ENCODE results near the gene PAX3. TPM values are rescaled to one million over a fixed set of nuclear protein-coding genes. Genes with fewer than 3 reads are reported as not detected.

PAX3 gene
- total and polyA plus RNA-seq, 9 of the 15 experiments (the other 6 are each of a cell fraction or from before 2014, with no cell fraction given), result not detected

DNA sequence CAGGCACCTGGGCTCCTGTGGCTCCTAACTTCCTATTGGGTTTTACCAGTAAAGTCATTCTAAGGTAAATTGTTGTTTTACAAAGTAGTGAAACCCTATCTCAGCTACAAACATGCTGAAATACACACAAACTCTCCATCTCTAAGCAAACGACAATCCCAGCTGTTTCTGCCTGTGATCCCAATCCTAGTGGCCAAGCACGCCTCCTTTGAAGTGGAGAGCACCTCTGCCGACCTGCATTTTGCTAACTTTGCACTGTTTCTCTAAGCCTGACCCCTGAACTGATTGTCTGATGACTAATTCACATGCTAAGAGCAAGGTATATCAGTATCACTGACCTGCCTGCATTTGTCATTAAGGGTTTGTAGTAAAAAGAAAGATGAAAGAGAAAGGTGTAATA is 124.3 kb downstream of the PAX3 start (continued):
- TF ChIP-seq MEF2D (tag; conservative IDR thresholded peaks at IDR 0.05; ENCODE audit: low read depth) (no peak), IRF1 (CRISPR knock-in tag; IDR thresholded peaks at IDR 0.05; ENCODE audit: borderline replicate concordance) (no peak)

GRCh38 chr2:222169346-222169745 is 129.5 kb downstream of the PAX3 start:
- CTCF ChIA-PET (ENCODE audit: low intra/inter-chr PET ratio), result no interaction called here
- Histone ChIP-seq H3K27me3 (ENCODE audit: control insufficient read depth in 2 of 2, insufficient read depth in 2 of 2, low read length in 2 of 2) (no peaks in the 10 kb centered on the region), H3K9me1 (ENCODE audit: control insufficient read depth, insufficient read depth, low read length) (no peaks in the 10 kb centered on the region), H3K4me1 (replicated peaks in 1 of 2; ENCODE audit: control insufficient read depth in 2 of 2, insufficient read depth in 2 of 2, low read length in 2 of 2) (no peaks in the 10 kb centered on the region), H3K4me2 (ENCODE audit: insufficient read depth, low read length) (no peak overlapping the region), H3K9ac (ENCODE audit: insufficient read depth in 1 of 2, low read depth in 2 of 2, low read length in 2 of 2) (no peak overlapping the region), H3K9me3 (replicated peaks; ENCODE audit: control insufficient read depth, insufficient read depth, low read depth, low read length) (no peaks in the 10 kb centered on the region), H3K79me2 (ENCODE audit: control insufficient read depth, insufficient read depth, low read length) (no peaks in the 10 kb centered on the region), H2AFZ (ENCODE audit: low read depth, low read length) (no peak overlapping the region), H3K27ac (ENCODE audit: extremely low read depth, low read depth, low read length) (no peak overlapping the region), H4K20me1 (replicated peaks; ENCODE audit: control insufficient read depth, insufficient read depth, low read length) (no peaks in the 10 kb centered on the region), H3K36me3 (ENCODE audit: control insufficient read depth, insufficient read depth, low read length) (no peaks in the 10 kb centered on the region), H3K4me3 (no peak overlapping the region)
- DNase-seq (ENCODE audit: extremely low read depth in 1 of 4, low spot score in 3 of 4) (no peak), ATAC-seq (no peak), FAIRE-seq (no peak)
- TF ChIP-seq ZNF589 (CRISPR knock-in tag; IDR thresholded peaks at IDR 0.05; ENCODE audit: low read depth) (no peak), RBM22 (IDR thresholded peaks at IDR 0.05; ENCODE audit: low read depth, low read length, poor library complexity, severe bottlenecking) (no peak), SIN3A (IDR thresholded peaks at IDR 0.05; ENCODE audit: borderline replicate concordance in 2 of 2, control insufficient read depth in 1 of 2, low read depth in 2 of 2, low read length in 2 of 2) (no peak), PTRF (tag; IDR thresholded peaks at IDR 0.05) (no peak), DLX4 (CRISPR knock-in tag; IDR thresholded peaks at IDR 0.05) (no peak), ATF7 (IDR thresholded peaks at IDR 0.05) (no peak)
- in situ Hi-C loops (cut with MboI) (no loop called here), intact Hi-C loops (cut with micrococcal nuclease) (no loop called here)
- 0% methylated on average over 4 of the region's 4 CpGs for WGBS (ENCODE audit: insufficient coverage, low coverage, missing lambda C conversion rate)
- POLR2A ChIA-PET, result no interaction called here
- no TSS peak for BruUV-seq (replicated peaks)
